Adrenal gland (tissue), 12 donors: Measurements from ENCODE around the gene PRKCB. TPM values are rescaled to one million over a fixed set of nuclear protein-coding genes. Genes with fewer than 3 reads are reported as not detected.

Source experiments
- DNase-seq, 7 donors: peaks; one replicate each; pipeline ENCODE4 v3.0.0-alpha.2; 2019 to 2020
- H3K27ac ChIP-seq, 5 donors: fragments of 200-600 bp; sonication (generic) in 4 of 5; 1 replicate in 3 of 5; 2 replicates in 2 of 5; pipeline versions ENCODE4 v1.5.1 to v1.8.0; 2016 to 2020; ENCODE audit warnings: mild to moderate bottlenecking in 1 of 5
- H3K27me3 ChIP-seq: fragments of 200-600 bp; 2 replicates; pipeline ENCODE4 v1.8.0; 2021
- H3K36me3 ChIP-seq, 2 donors: fragments of 200-600 bp; replicated peaks in 1 of 2; 1 replicate in 1 of 2; 2 replicates in 1 of 2; pipeline versions ENCODE4 v1.5.1 to v1.8.0; 2018 to 2022
- H3K4me1 ChIP-seq, 2 donors: fragments of 200-600 bp; replicated peaks in 1 of 2; 1 replicate in 1 of 2; 2 replicates in 1 of 2; pipeline versions ENCODE4 v1.5.1 to v1.8.0; 2018 to 2021
- H3K4me3 ChIP-seq, 4 donors: fragments of 200-600 bp; sonication (generic) in 3 of 4; one replicate each; pipeline ENCODE4 v1.5.1; 2016 to 2018
- H3K9me3 ChIP-seq, 3 donors: fragments of 200-600 bp; sonication (generic) in 1 of 3; replicated peaks in 1 of 3; 1 replicate in 2 of 3; 2 replicates in 1 of 3; pipeline versions ENCODE4 v1.5.1 to v1.8.0; 2016 to 2021
- POLR2A ChIP-seq, 2 donors: fragments of 450-650 bp; IDR thresholded peaks; one replicate each; pipeline ENCODE4 v1.6.1; 2017; ENCODE audit warnings: antibody characterized with exemption in 2 of 2, mild to moderate bottlenecking in 2 of 2, moderate library complexity in 1 of 2
- WGBS, 4 donors: extraction: QIAGEN DNeasy Blood & Tissue Kit in 2 of 4; methylation state at CpG; one replicate each; pipeline versions ENCODE4 v1.1.5 to v1.1.7; 2013 to 2017; 5-methylcytosine and 5-hydroxymethylcytosine counted together
- intact Hi-C, 2 donors: fragments of 100-400 bp; cut with DNase I; formaldehyde crosslinking; loops; one replicate each; pipeline versions ENCODE4 v1.14.1 to v1.15.0; 2022 to 2023
- polyA plus RNA-seq, 3 donors: library from polyadenylated mRNA; stranded (reverse); fragments of 200-250 nt in 2 of 3; fragments of 350-450 nt in 1 of 3; fragmentation: Illumina TruSeq in 1 of 3; extraction: RNeasy Lipid Tissue Mini Kit (QIAGEN cat#74804) in 1 of 3; gene quantifications; one replicate each; pipeline ENCODE4 v1.2.3, GENCODE V29; 2013 to 2014
- total RNA-seq, 9 donors: library from RNA; depleted of rRNA in 4 of 9; stranded (reverse); fragments of >200 nt in 4 of 9; fragments of 120-200 nt in 1 of 9; fragmentation: NEBNext Ultra II Directional in 1 of 9; extraction: Animal tissue kit (Norgen Biotek cat#: 25700) in 1 of 9; gene quantifications; one replicate each; pipeline versions ENCODE4 v1.1.0 to v1.2.4, GENCODE V29; 2013 to 2023
- TF ChIP-seq, protein P1 (sequence below), 6 experiments: fragments of 450-650 bp in 4 of 6; fragments of 200-600 bp in 2 of 6; sonication (generic) in 1 of 6; IDR thresholded peaks; 1 replicate in 5 of 6; 2 replicates in 1 of 6; pipeline versions ENCODE4 v1.5.1 to v1.8.0; 2016 to 2021; ENCODE audit warnings: antibody characterized with exemption in 6 of 6, mild to moderate bottlenecking in 2 of 6, moderate library complexity in 1 of 6
- donor health status: healthy with polysubstance abuse.
- donor health status: Bipolar disorder and iron deficiency.
- donor health status: DM: yes; HTN: yes; CAD: no.
- donor health status: DM: no; HTN: no; CAD: no.
- donor health status: DM: no; HTN: no; CAD: no.
- donor health status: DM: yes; HTN: yes; CAD: no.

The PRKCB gene
- total and polyA plus RNA-seq, 12 donors, result 0.54 to 8.0 (median 3.0) TPM

DNA sequence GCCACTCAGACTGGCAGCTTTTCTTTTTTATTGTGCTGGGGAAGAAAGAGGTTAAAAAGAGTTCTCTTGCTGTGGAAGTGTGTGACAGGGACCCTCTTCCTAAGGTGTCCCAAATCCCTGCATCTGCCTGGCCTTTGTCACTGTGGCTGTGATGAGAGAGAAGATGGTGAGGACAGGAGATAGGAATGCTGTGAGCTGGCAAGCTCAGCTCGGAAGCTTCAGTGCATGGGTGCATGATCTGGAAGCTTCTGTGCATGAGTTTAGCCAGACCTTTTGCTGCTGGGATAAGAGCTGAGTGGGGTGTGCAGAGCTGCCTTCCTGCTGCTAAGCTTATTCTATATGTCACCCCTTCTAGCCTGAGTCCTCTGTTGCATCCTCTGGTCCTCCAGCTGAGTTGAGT, 317.0 kb downstream of the PRKCB start:
- no peaks in the 10 kb centered on the region for H3K36me3 ChIP-seq
- H3K4me3 ChIP-seq, result no peak overlapping the region
- no peak overlapping the region for H3K27ac ChIP-seq
- intact Hi-C loops, result no loop called here
- 44 to 64% (median 58%) methylated on average over 1 of the region's 1 CpG for WGBS, 4 donors
- H3K4me1 ChIP-seq, result no peaks in the 10 kb centered on the region
- H3K27me3 ChIP-seq, result no peaks in the 10 kb centered on the region
- no peak for DNase-seq
- TF ChIP-seq, protein P1, sequence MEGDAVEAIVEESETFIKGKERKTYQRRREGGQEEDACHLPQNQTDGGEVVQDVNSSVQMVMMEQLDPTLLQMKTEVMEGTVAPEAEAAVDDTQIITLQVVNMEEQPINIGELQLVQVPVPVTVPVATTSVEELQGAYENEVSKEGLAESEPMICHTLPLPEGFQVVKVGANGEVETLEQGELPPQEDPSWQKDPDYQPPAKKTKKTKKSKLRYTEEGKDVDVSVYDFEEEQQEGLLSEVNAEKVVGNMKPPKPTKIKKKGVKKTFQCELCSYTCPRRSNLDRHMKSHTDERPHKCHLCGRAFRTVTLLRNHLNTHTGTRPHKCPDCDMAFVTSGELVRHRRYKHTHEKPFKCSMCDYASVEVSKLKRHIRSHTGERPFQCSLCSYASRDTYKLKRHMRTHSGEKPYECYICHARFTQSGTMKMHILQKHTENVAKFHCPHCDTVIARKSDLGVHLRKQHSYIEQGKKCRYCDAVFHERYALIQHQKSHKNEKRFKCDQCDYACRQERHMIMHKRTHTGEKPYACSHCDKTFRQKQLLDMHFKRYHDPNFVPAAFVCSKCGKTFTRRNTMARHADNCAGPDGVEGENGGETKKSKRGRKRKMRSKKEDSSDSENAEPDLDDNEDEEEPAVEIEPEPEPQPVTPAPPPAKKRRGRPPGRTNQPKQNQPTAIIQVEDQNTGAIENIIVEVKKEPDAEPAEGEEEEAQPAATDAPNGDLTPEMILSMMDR (IDR thresholded peaks at IDR 0.05), result no peak
- TF ChIP-seq POLR2A (IDR thresholded peaks at IDR 0.05), result no peak
- no peaks in the 10 kb centered on the region for H3K9me3 ChIP-seq

DNA sequence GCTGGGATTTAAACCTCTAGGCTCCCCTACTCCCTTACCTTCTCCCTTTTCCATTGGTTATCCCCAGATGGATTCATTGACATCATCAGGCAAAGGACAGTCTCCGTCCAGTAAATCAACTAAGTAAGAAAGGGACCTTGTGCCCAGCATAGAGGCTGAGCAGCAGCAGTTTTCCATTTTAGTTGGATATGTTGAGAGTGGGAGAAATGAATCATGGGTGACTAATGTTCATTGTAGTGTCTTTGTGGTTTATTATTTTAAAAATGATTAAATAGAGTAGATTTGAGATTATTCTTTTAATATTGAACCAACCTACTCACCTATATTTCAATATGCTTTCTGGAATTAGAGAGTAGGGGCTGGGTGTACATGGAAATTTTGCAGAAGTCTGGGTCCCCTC, 321.0 kb downstream of the PRKCB start:
- H3K27me3 ChIP-seq, result no peaks in the 10 kb centered on the region
- H3K27ac ChIP-seq, result no peak overlapping the region
- H3K4me1 ChIP-seq, result no peaks in the 10 kb centered on the region
- no peak for DNase-seq
- no peaks in the 10 kb centered on the region for H3K9me3 ChIP-seq
- no peak overlapping the region for H3K4me3 ChIP-seq
- intact Hi-C loops, result no loop called here
- TF ChIP-seq, protein P1 (IDR thresholded peaks at IDR 0.05), result no peak
- no peak for TF ChIP-seq POLR2A (IDR thresholded peaks at IDR 0.05)
- WGBS, 4 donors, result 36 to 76% (median 66%) methylated on average over 1 of the region's 1 CpG
- no peaks in the 10 kb centered on the region for H3K36me3 ChIP-seq

DNA sequence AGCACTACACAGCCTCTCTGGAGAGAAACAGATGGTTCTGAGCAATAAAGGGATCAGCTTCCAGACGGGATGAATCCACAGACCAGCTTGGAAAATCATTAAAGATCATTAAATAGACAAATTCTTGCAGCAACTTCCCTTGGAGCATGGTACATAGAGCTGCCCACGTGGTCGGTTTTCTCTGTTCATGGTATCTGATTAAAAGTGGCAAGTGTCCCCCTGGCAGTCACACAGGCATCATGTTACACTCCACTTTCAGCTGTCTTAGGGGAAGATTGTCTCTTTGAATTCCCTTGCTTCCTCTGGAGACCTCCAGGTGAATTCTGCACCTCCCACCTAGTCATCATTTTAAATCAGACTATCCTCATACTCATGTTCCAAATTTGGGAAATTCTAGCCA, 328.2 kb downstream of the PRKCB start:
- Histone ChIP-seq H3K27ac (no peak overlapping the region), H3K27me3 (no peaks in the 10 kb centered on the region), H3K4me1 (no peaks in the 10 kb centered on the region), H3K4me3 (no peak overlapping the region), H3K36me3 (no peaks in the 10 kb centered on the region), H3K9me3 (no peaks in the 10 kb centered on the region)
- intact Hi-C loops, result no loop called here
- 11 to 39% (median 21%) methylated on average over 3 of the region's 3 CpGs for WGBS, 4 donors
- no peak for DNase-seq
- TF ChIP-seq, protein P1 (IDR thresholded peaks at IDR 0.05), result no peak
- TF ChIP-seq POLR2A (IDR thresholded peaks at IDR 0.05), result no peak

DNA sequence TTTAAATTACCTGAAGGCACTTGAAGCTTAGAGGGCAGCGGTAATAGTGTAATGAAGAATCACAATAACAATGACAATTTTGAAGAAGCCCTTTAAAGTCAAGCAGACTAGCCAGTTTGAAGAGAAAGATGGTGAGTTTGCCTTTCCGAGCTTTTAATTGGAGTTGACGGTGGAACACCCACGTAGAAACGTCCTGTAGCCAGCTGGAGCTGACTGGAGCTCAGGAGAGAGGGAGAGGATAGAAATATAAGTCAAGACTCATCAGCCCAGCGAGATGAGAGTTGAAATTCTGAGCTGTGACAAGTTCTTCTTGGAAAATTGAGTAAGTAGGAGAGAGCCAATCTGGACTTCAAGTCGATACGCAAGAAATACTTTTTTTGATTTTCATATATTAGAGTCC, 328.6 kb downstream of the PRKCB start:
- no peaks in the 10 kb centered on the region for H3K4me1 ChIP-seq
- no peaks in the 10 kb centered on the region for H3K36me3 ChIP-seq
- intact Hi-C loops, result no loop called here
- no peak for DNase-seq
- no peak overlapping the region for H3K27ac ChIP-seq
- no peak for TF ChIP-seq POLR2A (IDR thresholded peaks at IDR 0.05)
- TF ChIP-seq, protein P1 (IDR thresholded peaks at IDR 0.05), result no peak
- no peaks in the 10 kb centered on the region for H3K27me3 ChIP-seq
- H3K4me3 ChIP-seq, result no peak overlapping the region
- H3K9me3 ChIP-seq, result no peaks in the 10 kb centered on the region
- 61 to 66% (median 62%) methylated on average over 8 of the region's 8 CpGs for WGBS, 4 donors
